ENCODE data around the gene LCP1. TPM values are rescaled to one million over a fixed set of nuclear protein-coding genes. Genes with fewer than 3 reads are reported as not detected.

The LCP1 gene
- total RNA-seq, 1 donor from 2014 or later = 83.1 TPM

GRCh38 chr13:46211116-46211482, 29.1 kb upstream of the LCP1 start:
- no peak for TF ChIP-seq CTCF (IDR thresholded peaks at IDR 0.05; ENCODE audit: insufficient read depth, low read length, poor library complexity, severe bottlenecking)

GRCh38 chr13:46210362-46211083, 28.5 kb upstream of the LCP1 start:
- Histone ChIP-seq H3K36me3 (ENCODE audit: control insufficient read depth, insufficient read depth, low read length) (no peaks in the 10 kb centered on the region), H3K27me3 (ENCODE audit: control insufficient read depth, insufficient read depth, low read length) (no peaks in the 10 kb centered on the region), H3K4me3 (ENCODE audit: low read depth, low read length) (no peak overlapping the region)
- TF ChIP-seq CTCF (IDR thresholded peaks at IDR 0.05; ENCODE audit: insufficient read depth, low read length, poor library complexity, severe bottlenecking) = no peak
- DNase-seq (ENCODE audit: low read depth) = no peak

More at GRCh38 chr13:46211116-46211482, 29.1 kb upstream of the LCP1 start:
- H3K4me3 ChIP-seq (ENCODE audit: low read depth, low read length) = peak overlapping the region; percentile 48
- DNase-seq (ENCODE audit: low read depth) = no peak
- no peaks in the 10 kb centered on the region for H3K27me3 ChIP-seq (ENCODE audit: control insufficient read depth, insufficient read depth, low read length)
- H3K36me3 ChIP-seq (ENCODE audit: control insufficient read depth, insufficient read depth, low read length) = no peaks in the 10 kb centered on the region

- no peak for TF ChIP-seq CTCF (IDR thresholded peaks at IDR 0.05; ENCODE audit: insufficient read depth, low read length, poor library complexity, severe bottlenecking)
- no peaks in the 10 kb centered on the region for H3K27me3 ChIP-seq (ENCODE audit: control insufficient read depth, insufficient read depth, low read length)
- DNase-seq (ENCODE audit: low read depth) = no peak
- H3K4me3 ChIP-seq (ENCODE audit: low read depth, low read length) = no peak overlapping the region
- no peaks in the 10 kb centered on the region for H3K36me3 ChIP-seq (ENCODE audit: control insufficient read depth, insufficient read depth, low read length)
These were observed 25.9 kb upstream of the LCP1 start for GRCh38 chr13:46207828-46208227.

GRCh38 chr13:46206143-46206542, 24.2 kb upstream of the LCP1 start:
- Histone ChIP-seq H3K36me3 (ENCODE audit: control insufficient read depth, insufficient read depth, low read length) (no peaks in the 10 kb centered on the region), H3K27me3 (ENCODE audit: control insufficient read depth, insufficient read depth, low read length) (no peaks in the 10 kb centered on the region), H3K4me3 (ENCODE audit: low read depth, low read length) (no peak overlapping the region)
- TF ChIP-seq CTCF (IDR thresholded peaks at IDR 0.05; ENCODE audit: insufficient read depth, low read length, poor library complexity, severe bottlenecking) = no peak
- DNase-seq (ENCODE audit: low read depth) = no peak

GRCh38 chr13:46202966-46203365, 21.0 kb upstream of the LCP1 start:
- no peak for DNase-seq (ENCODE audit: low read depth)
- H3K36me3 ChIP-seq (ENCODE audit: control insufficient read depth, insufficient read depth, low read length) = no peaks in the 10 kb centered on the region
- H3K4me3 ChIP-seq (ENCODE audit: low read depth, low read length) = no peak overlapping the region
- no peak for TF ChIP-seq CTCF (IDR thresholded peaks at IDR 0.05; ENCODE audit: insufficient read depth, low read length, poor library complexity, severe bottlenecking)
- H3K27me3 ChIP-seq (ENCODE audit: control insufficient read depth, insufficient read depth, low read length) = no peaks in the 10 kb centered on the region
